ENCODE results near the gene PELI1.

The PELI1 gene

GRCh38 chr2:64153811-64154210 is 9.6 kb upstream of the PELI1 start:
- DNase-seq: no peak

DNA sequence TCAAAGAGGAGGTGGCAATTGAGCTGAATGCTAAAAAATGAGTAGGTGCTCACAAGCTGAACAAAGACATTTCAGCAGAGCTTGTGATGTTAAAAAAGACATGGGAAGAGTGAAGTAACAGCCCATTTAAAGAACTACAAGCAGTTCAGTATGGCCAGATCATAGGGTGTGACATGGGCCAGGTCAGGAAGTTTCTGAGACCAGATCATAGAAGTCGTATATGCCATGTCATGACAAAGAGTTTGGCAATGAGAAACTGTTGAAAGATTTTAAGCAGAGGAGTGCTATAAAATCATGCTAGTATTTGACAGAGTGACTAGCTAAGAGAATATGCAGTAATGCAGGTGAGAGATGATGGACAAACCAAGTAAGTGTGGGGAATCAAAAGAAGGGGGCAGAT is 7.3 kb upstream of the PELI1 start:
- DNase-seq: no peak

DNA sequence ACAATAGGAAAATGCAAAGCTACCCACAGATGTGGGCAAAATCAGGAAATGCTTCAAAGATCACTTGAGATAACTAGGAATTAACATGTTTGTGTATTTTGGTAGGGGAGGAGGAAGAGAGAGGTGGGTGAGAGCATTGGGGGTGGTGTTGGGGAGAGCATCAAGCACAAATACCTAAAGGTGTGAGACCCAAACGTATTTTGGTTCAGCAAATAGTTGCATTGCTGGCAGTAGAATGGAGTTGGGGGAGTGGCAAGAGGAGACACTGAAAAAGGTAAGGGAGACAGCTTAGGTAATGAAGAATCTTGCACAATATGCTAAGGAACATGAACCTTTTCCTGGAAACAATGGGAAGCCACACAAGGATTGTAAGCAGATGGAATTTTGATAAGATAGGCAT is 1.5 kb upstream of the PELI1 start:
- no peak for DNase-seq

GRCh38 chr2:64145119-64145518 is 899 bp upstream of the PELI1 start:
- no peak for DNase-seq

DNA sequence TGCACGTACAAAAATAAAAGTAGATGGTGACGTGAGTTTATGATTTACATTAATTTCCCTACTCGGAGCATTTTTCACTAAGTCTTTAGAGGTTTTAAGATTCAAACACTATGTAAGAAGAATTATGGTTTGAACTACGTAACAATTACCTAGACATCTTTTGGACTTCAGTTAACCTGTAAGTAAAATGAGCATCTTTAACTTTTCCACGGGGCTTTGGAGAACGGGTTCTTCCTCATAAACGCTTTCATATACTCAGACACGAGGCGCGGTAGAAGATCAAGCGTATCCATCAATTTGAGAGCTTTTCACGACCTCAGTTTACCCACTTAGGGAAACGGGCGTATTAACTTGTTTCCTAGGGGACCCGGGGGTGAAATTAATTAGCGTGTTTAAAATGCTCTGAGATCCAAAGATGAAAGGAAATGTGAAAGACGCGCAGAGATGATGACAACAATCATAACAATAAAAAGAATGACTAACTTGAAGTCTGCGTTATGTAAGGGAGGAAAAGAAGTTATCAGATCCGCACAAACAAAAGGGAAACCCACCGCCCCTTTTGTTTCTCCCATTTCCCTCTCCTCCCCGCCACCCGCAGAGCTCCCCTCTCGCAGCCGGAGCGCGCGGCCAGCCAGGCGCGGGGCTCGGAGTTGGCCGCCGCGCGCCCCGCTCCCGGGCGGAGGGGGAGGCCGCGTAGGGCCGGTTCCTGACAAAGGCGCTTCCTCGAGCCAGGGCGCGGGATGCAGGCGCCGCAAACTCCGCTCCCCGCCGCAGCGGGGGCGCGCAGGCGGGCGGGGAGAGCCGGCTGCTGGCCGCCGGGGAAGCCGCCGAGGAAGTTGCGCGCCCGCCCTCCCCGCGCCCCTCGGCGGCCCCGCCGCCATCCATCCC is 807 bp downstream of the PELI1 start:
- DNase-seq: peak in 1 of 2 experiments; percentile 61

GRCh38 chr2:64142741-64143168 is 1.5 kb downstream of the PELI1 start:
- DNase-seq: peak in 1 of 2 experiments; percentile 28

- DNase-seq: no peak
Observed at GRCh38 chr2:64141674-64142405, 2.4 kb downstream of the PELI1 start.

DNA sequence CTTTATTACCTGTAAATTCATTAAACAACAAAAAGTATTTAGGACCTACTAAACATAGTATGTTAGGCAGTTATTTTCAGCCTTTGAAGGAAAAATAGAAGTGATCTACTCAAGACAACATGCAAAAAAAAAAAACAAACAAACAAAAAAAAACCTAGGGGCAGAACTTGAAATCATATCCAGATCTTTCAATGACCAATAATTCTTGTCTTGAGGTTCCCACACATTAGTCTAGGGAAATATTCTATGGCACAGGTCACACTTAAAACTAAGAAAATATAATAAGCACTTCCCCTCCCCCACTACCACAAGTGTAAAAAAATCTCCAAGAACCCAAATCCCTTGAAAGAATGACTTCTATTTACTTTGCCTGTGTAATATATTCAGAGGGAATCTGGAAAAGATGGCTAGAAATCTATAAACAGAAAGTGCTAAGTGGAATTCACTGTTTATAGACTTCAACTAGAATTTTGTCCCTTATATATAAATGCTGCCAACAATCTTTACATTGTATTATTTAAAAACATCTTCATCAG is 3.5 kb downstream of the PELI1 start:
- no peak for DNase-seq

GRCh38 chr2:64139956-64140355 is 4.3 kb downstream of the PELI1 start:
- DNase-seq: no peak

GRCh38 chr2:64137996-64138395 is 6.2 kb downstream of the PELI1 start:
- no peak for DNase-seq

DNA sequence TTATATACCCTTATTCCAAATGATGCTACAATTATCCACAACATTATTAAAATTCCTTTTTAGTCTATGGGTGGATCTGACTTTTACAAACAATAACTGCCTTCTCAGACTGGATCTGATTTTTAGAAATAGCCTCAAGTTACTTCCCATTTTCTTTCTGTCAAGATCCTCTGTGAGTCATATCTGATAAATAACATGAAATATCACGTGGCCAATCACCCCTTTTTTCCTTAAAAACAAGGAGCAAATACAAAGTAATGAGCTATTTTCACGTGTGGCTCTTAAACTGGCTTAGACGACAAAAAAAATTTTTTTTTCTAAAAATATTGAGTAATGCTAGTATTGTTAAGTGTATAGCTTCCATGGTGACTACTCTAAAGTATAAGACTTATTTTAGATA is 6.7 kb downstream of the PELI1 start:
- no peak for DNase-seq

GRCh38 chr2:64135421-64135820 is 8.8 kb downstream of the PELI1 start:
- no peak for DNase-seq

- no peak for DNase-seq
Observed at GRCh38 chr2:64134813-64135212, 9.4 kb downstream of the PELI1 start.

- DNase-seq: no peak
Observed at GRCh38 chr2:64133828-64134227, 10.4 kb downstream of the PELI1 start.

DNA sequence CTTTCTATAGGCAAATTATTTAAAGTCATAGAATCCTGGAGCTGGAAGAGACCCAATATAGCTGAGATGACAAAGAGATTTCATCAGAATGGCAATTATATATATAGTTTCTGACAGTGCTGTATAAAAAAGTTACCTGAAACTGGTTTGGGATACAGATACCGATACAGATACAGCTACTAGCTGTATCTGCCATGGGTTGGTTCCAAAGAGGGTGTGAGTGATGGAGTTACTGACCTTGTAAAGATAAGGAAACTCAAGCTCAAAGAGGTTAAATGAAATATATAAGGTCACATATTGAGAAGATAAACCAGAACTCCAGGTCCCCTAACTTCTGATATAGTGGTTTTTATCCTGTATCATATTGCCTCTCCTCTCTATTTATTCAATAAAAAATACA is 10.9 kb downstream of the PELI1 start:
- no peak for DNase-seq

GRCh38 chr2:64130333-64130732 is 13.9 kb downstream of the PELI1 start:
- DNase-seq: no peak

GRCh38 chr2:64128943-64129391 is 15.3 kb downstream of the PELI1 start:
- DNase-seq: no peak

DNA sequence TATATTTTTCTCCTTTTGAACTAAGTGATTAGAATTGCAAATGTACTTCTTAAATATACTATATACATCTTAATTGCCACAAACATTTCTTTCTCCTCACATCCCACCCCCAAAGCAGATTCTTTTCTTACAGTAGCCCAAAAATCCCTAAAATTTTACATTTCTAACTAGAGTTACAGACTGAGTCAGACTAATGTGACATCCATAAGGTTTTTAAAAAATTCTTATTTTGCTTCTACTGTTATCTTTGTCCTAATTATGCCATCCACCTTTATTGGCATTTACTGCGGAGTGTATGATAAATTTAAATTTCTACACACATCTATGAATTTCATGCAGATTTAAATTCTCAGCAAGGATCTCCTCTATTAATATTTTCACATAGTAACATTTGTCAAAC is 15.8 kb downstream of the PELI1 start:
- no peak for DNase-seq

- DNase-seq: no peak
Observed at GRCh38 chr2:64127119-64127518, 17.1 kb downstream of the PELI1 start.

- DNase-seq: no peak
Observed at GRCh38 chr2:64126601-64127000, 17.6 kb downstream of the PELI1 start.

DNA sequence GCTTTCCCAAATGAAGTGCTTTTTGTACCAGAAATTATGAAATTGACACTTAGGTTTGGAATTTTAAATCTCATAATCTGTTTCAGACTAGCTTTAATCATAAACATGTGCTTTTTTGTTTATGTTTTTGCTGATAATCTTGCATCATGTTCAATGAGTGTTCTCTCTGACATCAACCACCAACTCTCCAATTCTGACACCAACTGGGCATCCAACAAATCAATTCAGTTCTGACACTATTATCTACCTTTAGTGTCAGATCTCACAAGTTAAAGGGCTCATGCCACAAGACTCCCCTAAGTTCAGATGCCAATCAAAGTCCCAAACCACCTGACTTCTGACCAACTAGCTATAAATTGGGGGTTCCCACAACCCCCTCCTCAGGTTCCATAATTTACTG is 19.6 kb downstream of the PELI1 start:
- no peak for DNase-seq

- no peak for DNase-seq
Observed at GRCh38 chr2:64124168-64124567, 20.1 kb downstream of the PELI1 start.

GRCh38 chr2:64123740-64124139 is 20.5 kb downstream of the PELI1 start:
- no peak for DNase-seq

- DNase-seq: no peak
Observed at GRCh38 chr2:64122358-64122757, 21.9 kb downstream of the PELI1 start.

All from NCI-H187 (cell line).